CMK (cell line): Measurements from ENCODE around the gene BOD1.

Experiments
- DNase-seq: peaks from one replicate; pipeline ENCODE4 v3.0.0-alpha.2; 2010; ENCODE audit warnings: low read depth

Gene BOD1

GRCh38 chr5:173616577-173617118 lies at the start of gene BOD1:
TSS of gene BOD1 (minus strand) at chr5:173616650. CDS start at chr5:173616436, 214 bp downstream.
- peak; percentile 81 for DNase-seq

- no peak for DNase-seq
These were observed 48.9 kb upstream of the BOD1 start for GRCh38 chr5:173665326-173665725.

GRCh38 chr5:173664154-173664526 lies 47.7 kb upstream of the BOD1 start:
- peak; percentile 17 for DNase-seq

- DNase-seq: no peak
These were observed 47.1 kb upstream of the BOD1 start for GRCh38 chr5:173663352-173664153.

GRCh38 chr5:173662581-173663351 lies 46.3 kb upstream of the BOD1 start:
- no peak for DNase-seq

- no peak for DNase-seq
These were observed 44.2 kb upstream of the BOD1 start for GRCh38 chr5:173660481-173661280.

GRCh38 chr5:173659423-173659822 lies 43.0 kb upstream of the BOD1 start:
- no peak for DNase-seq

GRCh38 chr5:173657741-173658356 lies 41.4 kb upstream of the BOD1 start:
- no peak for DNase-seq

- DNase-seq: no peak
These were observed 38.8 kb upstream of the BOD1 start for GRCh38 chr5:173655196-173655797.

- no peak for DNase-seq
These were observed 37.5 kb upstream of the BOD1 start for GRCh38 chr5:173653822-173654523.

- no peak for DNase-seq
These were observed 31.9 kb upstream of the BOD1 start for GRCh38 chr5:173648308-173648866.

- no peak for DNase-seq
These were observed 30.2 kb upstream of the BOD1 start for GRCh38 chr5:173646692-173647091.

- no peak for DNase-seq
These were observed 29.6 kb upstream of the BOD1 start for GRCh38 chr5:173645890-173646574.

- no peak for DNase-seq
These were observed 29.0 kb upstream of the BOD1 start for GRCh38 chr5:173645437-173645807.

GRCh38 chr5:173644673-173645436 lies 28.4 kb upstream of the BOD1 start:
- DNase-seq: no peak

GRCh38 chr5:173643964-173644363 lies 27.5 kb upstream of the BOD1 start:
- DNase-seq: no peak

GRCh38 chr5:173642895-173643481 lies 26.5 kb upstream of the BOD1 start:
- DNase-seq: no peak

GRCh38 chr5:173642191-173642816 lies 25.9 kb upstream of the BOD1 start:
- no peak for DNase-seq
